ENCODE measurements around the gene DSCAML1. TPM values are rescaled to one million over a fixed set of nuclear protein-coding genes. Genes with fewer than 3 reads are reported as not detected.

DSCAML1 gene
- total and polyA plus RNA-seq, 2 experiments from 2014 or later, result not detected

DNA sequence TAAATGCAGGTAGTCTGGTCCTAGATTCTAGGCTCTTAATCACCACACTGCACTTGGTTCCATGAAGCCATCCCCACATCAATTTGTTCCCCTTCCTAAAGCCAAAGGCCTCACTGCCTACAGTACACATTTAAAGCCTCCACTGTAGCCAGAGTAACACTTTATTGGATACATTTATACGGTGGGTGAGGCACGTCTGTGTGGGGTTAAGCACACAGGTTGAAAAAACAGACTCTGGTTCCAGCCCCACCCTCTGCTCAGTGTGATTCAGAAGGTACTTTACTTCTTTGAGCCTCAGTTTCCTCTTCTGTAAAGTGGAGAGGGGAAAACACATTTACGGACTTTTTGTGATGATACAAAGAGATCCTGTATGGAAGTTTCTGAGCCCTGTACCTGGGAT lies 22.5 kb downstream of the DSCAML1 start:
- H3K27me3 ChIP-seq (replicated peaks; ENCODE audit: insufficient read depth), result peaks cover 7% of the 10 kb centered on the region
- no peaks in the 10 kb centered on the region for H3K4me1 ChIP-seq (ENCODE audit: insufficient read depth)
- H3K9me3 ChIP-seq (ENCODE audit: low read depth), result no peaks in the 10 kb centered on the region
- no peak for DNase-seq
- in situ Hi-C loops (cut with MboI), result no loop called here
- H3K9ac ChIP-seq, result no peak overlapping the region
- H2AFZ ChIP-seq, result no peak overlapping the region
- no peak overlapping the region for H3K4me2 ChIP-seq (ENCODE audit: unreplicated experiment)
- no peaks in the 10 kb centered on the region for H3F3A ChIP-seq (ENCODE audit: insufficient read depth)
- H4K20me1 ChIP-seq (ENCODE audit: insufficient read depth), result no peaks in the 10 kb centered on the region
- H3K9me2 ChIP-seq (ENCODE audit: insufficient read depth), result no peaks in the 10 kb centered on the region
- H3K27ac ChIP-seq, result no peak overlapping the region
- H3K79me2 ChIP-seq (ENCODE audit: insufficient read depth), result no peaks in the 10 kb centered on the region
- 55 to 57% methylated on average over 3 of the region's 3 CpGs for WGBS, 2 experiments (ENCODE audit: low coverage in 1 of 2, low lambda C conversion rate in 2 of 2, missing lambda C conversion rate in 2 of 2)
- no peaks in the 10 kb centered on the region for H3K36me3 ChIP-seq (ENCODE audit: low read depth)
- TF ChIP-seq EZH2 (IDR thresholded peaks at IDR 0.05; ENCODE audit: insufficient read depth, poor library complexity, severe bottlenecking) (no peak), EZH2phosphoT487 (IDR thresholded peaks at IDR 0.05; ENCODE audit: insufficient read depth, low read depth) (no peak)
- no peak overlapping the region for H3K4me3 ChIP-seq

GRCh38 chr11:117772360-117772759 lies 24.7 kb downstream of the DSCAML1 start:
- Histone ChIP-seq H3K27me3 (replicated peaks; ENCODE audit: insufficient read depth) (no peaks in the 10 kb centered on the region; the same call in 1 of the 2 replicates), H3F3A (ENCODE audit: insufficient read depth) (no peaks in the 10 kb centered on the region), H4K20me1 (ENCODE audit: insufficient read depth) (no peaks in the 10 kb centered on the region), H3K9ac (no peak overlapping the region), H2AFZ (no peak overlapping the region), H3K36me3 (ENCODE audit: low read depth) (no peaks in the 10 kb centered on the region), H3K9me3 (ENCODE audit: low read depth) (no peaks in the 10 kb centered on the region), H3K9me2 (ENCODE audit: insufficient read depth) (no peaks in the 10 kb centered on the region), H3K79me2 (ENCODE audit: insufficient read depth) (no peaks in the 10 kb centered on the region), H3K27ac (no peak overlapping the region), H3K4me2 (ENCODE audit: unreplicated experiment) (no peak overlapping the region), H3K4me3 (no peak overlapping the region), H3K4me1 (ENCODE audit: insufficient read depth) (no peaks in the 10 kb centered on the region)
- in situ Hi-C loops (cut with MboI), result no loop called here
- WGBS, 2 experiments (ENCODE audit: low coverage in 1 of 2, low lambda C conversion rate in 2 of 2, missing lambda C conversion rate in 2 of 2), result 61 to 71% methylated on average over 6 of the region's 6 CpGs
- no peak for DNase-seq
- TF ChIP-seq EZH2 (IDR thresholded peaks at IDR 0.05; ENCODE audit: insufficient read depth, poor library complexity, severe bottlenecking) (no peak), EZH2phosphoT487 (IDR thresholded peaks at IDR 0.05; ENCODE audit: insufficient read depth, low read depth) (no peak)

GRCh38 chr11:117771841-117772240 lies 25.2 kb downstream of the DSCAML1 start:
- 53 to 54% methylated on average over 7 of the region's 7 CpGs for WGBS, 2 experiments (ENCODE audit: low coverage in 1 of 2, low lambda C conversion rate in 2 of 2, missing lambda C conversion rate in 2 of 2)
- in situ Hi-C loops (cut with MboI), result no loop called here
- no peaks in the 10 kb centered on the region for H4K20me1 ChIP-seq (ENCODE audit: insufficient read depth)
- no peak overlapping the region for H2AFZ ChIP-seq
- no peak overlapping the region for H3K9ac ChIP-seq
- no peak overlapping the region for H3K27ac ChIP-seq
- H3K9me3 ChIP-seq (ENCODE audit: low read depth), result no peaks in the 10 kb centered on the region
- H3K79me2 ChIP-seq (ENCODE audit: insufficient read depth), result no peaks in the 10 kb centered on the region
- DNase-seq, result no peak
- no peaks in the 10 kb centered on the region for H3F3A ChIP-seq (ENCODE audit: insufficient read depth)
- H3K4me1 ChIP-seq (ENCODE audit: insufficient read depth), result no peaks in the 10 kb centered on the region
- H3K4me2 ChIP-seq (ENCODE audit: unreplicated experiment), result no peak overlapping the region
- no peak overlapping the region for H3K4me3 ChIP-seq
- H3K27me3 ChIP-seq (replicated peaks; ENCODE audit: insufficient read depth), result peaks cover 3% of the 10 kb centered on the region; the same call in 1 of the 2 replicates
- H3K9me2 ChIP-seq (ENCODE audit: insufficient read depth), result no peaks in the 10 kb centered on the region
- H3K36me3 ChIP-seq (ENCODE audit: low read depth), result no peaks in the 10 kb centered on the region
- no peak for TF ChIP-seq EZH2 (IDR thresholded peaks at IDR 0.05; ENCODE audit: insufficient read depth, poor library complexity, severe bottlenecking)
- TF ChIP-seq EZH2phosphoT487 (IDR thresholded peaks at IDR 0.05; ENCODE audit: insufficient read depth, low read depth), result no peak

- Histone ChIP-seq H3K27me3 (replicated peaks; ENCODE audit: insufficient read depth) (peaks cover 3% of the 10 kb centered on the region; the same call in 1 of the 2 replicates), H3K4me2 (ENCODE audit: unreplicated experiment) (no peak overlapping the region), H3K9ac (no peak overlapping the region), H3F3A (ENCODE audit: insufficient read depth) (no peaks in the 10 kb centered on the region), H3K27ac (no peak overlapping the region), H3K36me3 (ENCODE audit: low read depth) (no peaks in the 10 kb centered on the region), H3K4me3 (no peak overlapping the region), H3K9me3 (ENCODE audit: low read depth) (no peaks in the 10 kb centered on the region), H3K9me2 (ENCODE audit: insufficient read depth) (no peaks in the 10 kb centered on the region), H3K4me1 (ENCODE audit: insufficient read depth) (no peaks in the 10 kb centered on the region), H3K79me2 (ENCODE audit: insufficient read depth) (no peaks in the 10 kb centered on the region), H2AFZ (no peak overlapping the region), H4K20me1 (ENCODE audit: insufficient read depth) (no peaks in the 10 kb centered on the region)
- in situ Hi-C loops (cut with MboI), result no loop called here
- WGBS, 2 experiments (ENCODE audit: low coverage in 1 of 2, low lambda C conversion rate in 2 of 2, missing lambda C conversion rate in 2 of 2), result 31% methylated on average over 6 of the region's 6 CpGs
- TF ChIP-seq EZH2phosphoT487 (IDR thresholded peaks at IDR 0.05; ENCODE audit: insufficient read depth, low read depth), result no peak
- no peak for TF ChIP-seq EZH2 (IDR thresholded peaks at IDR 0.05; ENCODE audit: insufficient read depth, poor library complexity, severe bottlenecking)
- no peak for DNase-seq
Observed at GRCh38 chr11:117771197-117771596, 25.8 kb downstream of the DSCAML1 start.

DNA sequence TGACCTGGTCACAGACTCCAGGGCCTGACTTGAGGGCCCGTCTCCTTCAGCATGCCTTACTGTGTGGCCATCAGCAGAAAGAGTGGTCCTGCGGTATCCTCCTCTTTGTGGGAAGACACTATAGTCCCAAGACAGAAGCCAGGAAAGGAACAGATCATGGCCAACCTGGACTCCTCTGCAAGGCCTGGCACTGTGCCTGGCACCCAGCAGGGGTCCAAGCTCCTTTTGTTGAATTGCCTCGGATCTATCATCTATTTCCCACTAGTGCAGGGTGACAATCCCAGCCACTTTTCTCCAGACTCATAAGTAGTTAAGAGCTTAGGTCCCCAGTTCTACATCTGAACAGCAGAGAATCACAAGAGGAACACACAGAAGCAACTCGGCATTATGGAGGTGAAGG lies 27.0 kb downstream of the DSCAML1 start:
- no peak for TF ChIP-seq EZH2 (IDR thresholded peaks at IDR 0.05; ENCODE audit: insufficient read depth, poor library complexity, severe bottlenecking)
- TF ChIP-seq EZH2phosphoT487 (IDR thresholded peaks at IDR 0.05; ENCODE audit: insufficient read depth, low read depth), result no peak
- Histone ChIP-seq H3K9me3 (ENCODE audit: low read depth) (no peaks in the 10 kb centered on the region), H3K27ac (no peak overlapping the region), H3K9me2 (ENCODE audit: insufficient read depth) (no peaks in the 10 kb centered on the region), H3K4me2 (ENCODE audit: unreplicated experiment) (no peak overlapping the region), H3F3A (ENCODE audit: insufficient read depth) (no peaks in the 10 kb centered on the region), H3K4me1 (ENCODE audit: insufficient read depth) (no peaks in the 10 kb centered on the region), H3K36me3 (ENCODE audit: low read depth) (no peaks in the 10 kb centered on the region), H3K4me3 (no peak overlapping the region), H3K27me3 (replicated peaks; ENCODE audit: insufficient read depth) (peaks cover 8% of the 10 kb centered on the region; the same call in 1 of the 2 replicates), H2AFZ (no peak overlapping the region), H4K20me1 (ENCODE audit: insufficient read depth) (no peaks in the 10 kb centered on the region), H3K79me2 (ENCODE audit: insufficient read depth) (no peaks in the 10 kb centered on the region), H3K9ac (no peak overlapping the region)
- no peak for DNase-seq
- WGBS, 2 experiments (ENCODE audit: low coverage in 1 of 2, low lambda C conversion rate in 2 of 2, missing lambda C conversion rate in 2 of 2), result 40 to 53% methylated on average over 4 of the region's 4 CpGs
- in situ Hi-C loops (cut with MboI), result no loop called here
